GM21423 (cell line): ENCODE measurements around the gene EYS.

Experiments
- ATAC-seq: cut with Tn5 transposase; IDR thresholded peaks from one replicate; pipeline ENCODE4 v1.9.1; 2021; ENCODE audit warnings: mild to moderate bottlenecking, moderate library complexity; ENCODE audit not compliant: unreplicated experiment

Gene EYS

GRCh38 chr6:64988148-64988547, 718.9 kb downstream of the EYS start:
- no peak for ATAC-seq

- ATAC-seq, result no peak
Measured at GRCh38 chr6:64987066-64987465, 720.0 kb downstream of the EYS start.

- ATAC-seq, result no peak
Measured at GRCh38 chr6:64985726-64986125, 721.3 kb downstream of the EYS start.

GRCh38 chr6:64984948-64985347, 722.1 kb downstream of the EYS start:
- ATAC-seq, result no peak

- no peak for ATAC-seq
Measured at GRCh38 chr6:64983089-64983488, 723.9 kb downstream of the EYS start.

- ATAC-seq, result no peak
Measured at GRCh38 chr6:64973142-64973541, 733.9 kb downstream of the EYS start.

- no peak for ATAC-seq
Measured at GRCh38 chr6:64969139-64969538, 737.9 kb downstream of the EYS start.

GRCh38 chr6:64955435-64955848, 751.6 kb downstream of the EYS start:
- ATAC-seq, result no peak

GRCh38 chr6:64949257-64949656, 757.8 kb downstream of the EYS start:
- no peak for ATAC-seq

GRCh38 chr6:64948261-64948660, 758.8 kb downstream of the EYS start:
- ATAC-seq, result no peak

- no peak for ATAC-seq
Measured at GRCh38 chr6:64945450-64945849, 761.6 kb downstream of the EYS start.

GRCh38 chr6:64932486-64932885, 774.5 kb downstream of the EYS start:
- no peak for ATAC-seq

GRCh38 chr6:64930681-64931080, 776.3 kb downstream of the EYS start:
- no peak for ATAC-seq

- no peak for ATAC-seq
Measured at GRCh38 chr6:64926051-64926450, 781.0 kb downstream of the EYS start.

GRCh38 chr6:64920257-64920656, 786.8 kb downstream of the EYS start:
- ATAC-seq, result no peak

- ATAC-seq, result no peak
Measured at GRCh38 chr6:64914124-64914523, 792.9 kb downstream of the EYS start.

- ATAC-seq, result no peak
Measured at GRCh38 chr6:64912966-64913365, 794.1 kb downstream of the EYS start.

- no peak for ATAC-seq
Measured at GRCh38 chr6:64908104-64908503, 798.9 kb downstream of the EYS start.

- ATAC-seq, result no peak
Measured at GRCh38 chr6:64904616-64905015, 802.4 kb downstream of the EYS start.

- ATAC-seq, result no peak
Measured at GRCh38 chr6:64902596-64902995, 804.4 kb downstream of the EYS start.

- no peak for ATAC-seq
Measured at GRCh38 chr6:64896939-64897338, 810.1 kb downstream of the EYS start.

- no peak for ATAC-seq
Measured at GRCh38 chr6:64895945-64896344, 811.1 kb downstream of the EYS start.

GRCh38 chr6:64890609-64891008, 816.4 kb downstream of the EYS start:
- no peak for ATAC-seq

- ATAC-seq, result no peak
Measured at GRCh38 chr6:64889144-64889543, 817.9 kb downstream of the EYS start.
